ENCODE measurements around the gene SPRR2B. TPM values are rescaled to one million over a fixed set of nuclear protein-coding genes. Genes with fewer than 3 reads are reported as not detected.

Gene SPRR2B
- total and polyA plus RNA-seq, 2 of the 13 experiments (the other 11 are each of a cell fraction or from before 2014, with no cell fraction given) = not detected

- WGBS (ENCODE audit: low lambda C conversion rate) = 0% methylated on average over 3 of the region's 5 CpGs
- POLR2A ChIA-PET = no interaction called here
- no peaks in the 10 kb centered on the region for H3K79me2 ChIP-seq (ENCODE audit: insufficient read depth, low read length)
- in situ Hi-C loops (cut with HindIII; ENCODE audit: extremely low pct_ligation_motif_present, low pct_unique_long_range_greater_than_20kb) = no loop called here
- H3K4me2 ChIP-seq (ENCODE audit: low read depth, low read length) = no peak overlapping the region
- H4K20me1 ChIP-seq (ENCODE audit: insufficient read depth, low read length) = no peaks in the 10 kb centered on the region
- H2AFZ ChIP-seq (ENCODE audit: low read length) = no peak overlapping the region
- ATAC-seq (no peak), DNase-seq (ENCODE audit: low spot score) (no peak), FAIRE-seq (no peak)
- no peak overlapping the region for H3K27ac ChIP-seq (ENCODE audit: extremely low read length, insufficient read depth, low read length)
- H3K4me3 ChIP-seq (replicated peaks in 1 of 3; ENCODE audit: insufficient read depth in 1 of 3, low read depth in 2 of 3, low read length in 3 of 3) = no peak overlapping the region
- no peaks in the 10 kb centered on the region for H3K36me3 ChIP-seq (replicated peaks in 1 of 2; ENCODE audit: control insufficient read depth in 1 of 2, insufficient read depth in 2 of 2, low read length in 2 of 2)
- CTCF ChIA-PET (ENCODE audit: low intra/inter-chr PET ratio, low total read pairs) = no interaction called here
- H3K27me3 ChIP-seq (ENCODE audit: control insufficient read depth in 1 of 2, insufficient read depth in 2 of 2, low read length in 2 of 2) = no peaks in the 10 kb centered on the region
- no peak overlapping the region for H3K9ac ChIP-seq (ENCODE audit: insufficient read depth, low read depth, low read length)
- H3K4me1 ChIP-seq (ENCODE audit: insufficient read depth, low read length) = no peaks in the 10 kb centered on the region
- no peaks in the 10 kb centered on the region for H3K9me3 ChIP-seq (ENCODE audit: low read length)
- intact Hi-C loops (cut with micrococcal nuclease; ENCODE audit: unreplicated experiment) = no loop called here
- BruUV-seq (replicated peaks) = no TSS peak
- TF ChIP-seq ZNF878 (CRISPR knock-in tag; IDR thresholded peaks at IDR 0.05) (no peak), ZNF569 (CRISPR knock-in tag; IDR thresholded peaks at IDR 0.05; ENCODE audit: borderline replicate concordance) (no peak), LBX2 (CRISPR knock-in tag; IDR thresholded peaks at IDR 0.05; ENCODE audit: borderline replicate concordance) (no peak), FLYWCH1 (CRISPR knock-in tag; IDR thresholded peaks at IDR 0.05) (no peak), ZSCAN20 (CRISPR knock-in tag; IDR thresholded peaks at IDR 0.05; ENCODE audit: borderline replicate concordance) (no peak), ZBTB10 (CRISPR knock-in tag; IDR thresholded peaks at IDR 0.05; ENCODE audit: borderline replicate concordance) (no peak), LRRFIP1 (CRISPR knock-in tag; conservative IDR thresholded peaks at IDR 0.05) (no peak)
Measured at GRCh38 chr1:153072806-153073726, 1.7 kb upstream of the SPRR2B start.

All from HepG2 (cell line).